ENCODE results near the gene COL6A3. TPM values are rescaled to one million over a fixed set of nuclear protein-coding genes. Genes with fewer than 3 reads are reported as not detected.
A peak's percentile ranks its signal among the peaks of the same experiment; 100 is the strongest.

The COL6A3 gene
- total and polyA plus RNA-seq, 2 of the 13 experiments (the other 11 are each of a cell fraction or from before 2014, with no cell fraction given), result 0.03 TPM; not detected in 1

DNA sequence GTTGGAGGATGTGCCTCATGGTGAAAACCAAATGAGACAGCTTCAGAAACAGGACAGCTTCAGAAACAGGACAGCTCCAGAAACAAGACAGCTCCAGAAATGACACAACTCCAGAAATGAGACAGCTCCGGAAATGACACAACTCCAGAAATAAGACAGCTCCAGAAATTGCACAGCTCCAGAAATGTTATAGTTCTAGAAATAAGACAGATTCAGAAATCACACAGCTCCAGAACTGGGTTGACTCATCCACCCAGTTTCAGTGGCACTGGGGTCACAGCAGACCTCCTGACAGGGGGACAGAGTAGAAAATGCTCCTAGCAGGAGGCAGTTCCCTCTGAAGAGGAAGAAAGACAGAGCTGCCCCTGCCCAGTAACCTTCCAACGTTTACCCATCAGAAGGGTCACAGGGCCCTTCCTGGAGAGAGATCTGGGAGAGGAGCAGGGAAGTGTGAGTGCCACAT is 26.9 kb upstream of the COL6A3 start (continued):
- TF ChIP-seq ZNF138 (CRISPR knock-in tag; IDR thresholded peaks at IDR 0.05; ENCODE audit: low read depth) (no peak), FOSL1 (CRISPR knock-in tag; IDR thresholded peaks at IDR 0.05; ENCODE audit: borderline replicate concordance) (no peak), CBX2 (IDR thresholded peaks at IDR 0.05; ENCODE audit: low read depth, low read length) (no peak), CBX2 (CRISPR knock-in tag; IDR thresholded peaks at IDR 0.05; ENCODE audit: low read depth) (no peak), HBP1 (CRISPR knock-in tag; IDR thresholded peaks at IDR 0.05; ENCODE audit: low read depth) (no peak)

GRCh38 chr2:237438080-237438940 is 24.3 kb upstream of the COL6A3 start:
- BruUV-seq (replicated peaks), result no TSS peak

More at GRCh38 chr2:237438080-237438940, 24.3 kb upstream of the COL6A3 start:
- no peak overlapping the region for H3K9ac ChIP-seq (ENCODE audit: insufficient read depth, low read depth, low read length)
- peaks cover 4 to 37% of the 10 kb centered on the region in 2 experiments for H3K27me3 ChIP-seq (ENCODE audit: control insufficient read depth in 1 of 2, insufficient read depth in 2 of 2, low read length in 2 of 2)
- CTCF ChIA-PET (ENCODE audit: low intra/inter-chr PET ratio, low total read pairs), result no interaction called here
- no peak overlapping the region for H3K27ac ChIP-seq (ENCODE audit: extremely low read length, insufficient read depth, low read length)
- no peaks in the 10 kb centered on the region for H3K9me3 ChIP-seq (ENCODE audit: low read length)
- no peaks in the 10 kb centered on the region for H3K79me2 ChIP-seq (ENCODE audit: insufficient read depth, low read length)
- no peaks in the 10 kb centered on the region for H4K20me1 ChIP-seq (ENCODE audit: insufficient read depth, low read length)
- intact Hi-C loops (cut with micrococcal nuclease; ENCODE audit: unreplicated experiment) (no loop called here), in situ Hi-C loops (cut with HindIII; ENCODE audit: extremely low pct_ligation_motif_present, low pct_unique_long_range_greater_than_20kb) (no loop called here)
- H3K4me3 ChIP-seq (replicated peaks in 1 of 3; ENCODE audit: insufficient read depth in 1 of 3, low read depth in 2 of 3, low read length in 3 of 3), result no peak overlapping the region
- peak; percentile 41 for TF ChIP-seq ZEB1 (IDR thresholded peaks at IDR 0.05; ENCODE audit: insufficient replicate concordance, low read depth)
- no peak for TF ChIP-seq KIAA2018 (CRISPR knock-in tag; IDR thresholded peaks at IDR 0.05; ENCODE audit: borderline replicate concordance)
- DNase-seq (ENCODE audit: low spot score) (no peak), FAIRE-seq (no peak), ATAC-seq (no peak; the same call in 2 of the 3 replicates)
- H3K36me3 ChIP-seq (replicated peaks in 1 of 2; ENCODE audit: control insufficient read depth in 1 of 2, insufficient read depth in 2 of 2, low read length in 2 of 2), result no peaks in the 10 kb centered on the region
- no peak overlapping the region for H2AFZ ChIP-seq (ENCODE audit: low read length)
- WGBS (ENCODE audit: low lambda C conversion rate), result 24% methylated on average over 8 of the region's 8 CpGs
- POLR2A ChIA-PET, result no interaction called here
- H3K4me2 ChIP-seq (ENCODE audit: low read depth, low read length), result no peak overlapping the region
- no peaks in the 10 kb centered on the region for H3K4me1 ChIP-seq (ENCODE audit: insufficient read depth, low read length)

Measured in HepG2 (cell line).